Measurements from ENCODE around the gene CCHCR1. TPM values are rescaled to one million over a fixed set of nuclear protein-coding genes. Genes with fewer than 3 reads are reported as not detected.
"Not testable (repeated sequence)": the region's sequence is repeated elsewhere in the genome, so short reads cannot be mapped to it uniquely, and the experiment has no call there.

The CCHCR1 gene
- total and polyA plus RNA-seq, 2 of the 13 experiments (the other 11 are each of a cell fraction or from before 2014, with no cell fraction given) = 14.6 to 28.2 TPM

DNA sequence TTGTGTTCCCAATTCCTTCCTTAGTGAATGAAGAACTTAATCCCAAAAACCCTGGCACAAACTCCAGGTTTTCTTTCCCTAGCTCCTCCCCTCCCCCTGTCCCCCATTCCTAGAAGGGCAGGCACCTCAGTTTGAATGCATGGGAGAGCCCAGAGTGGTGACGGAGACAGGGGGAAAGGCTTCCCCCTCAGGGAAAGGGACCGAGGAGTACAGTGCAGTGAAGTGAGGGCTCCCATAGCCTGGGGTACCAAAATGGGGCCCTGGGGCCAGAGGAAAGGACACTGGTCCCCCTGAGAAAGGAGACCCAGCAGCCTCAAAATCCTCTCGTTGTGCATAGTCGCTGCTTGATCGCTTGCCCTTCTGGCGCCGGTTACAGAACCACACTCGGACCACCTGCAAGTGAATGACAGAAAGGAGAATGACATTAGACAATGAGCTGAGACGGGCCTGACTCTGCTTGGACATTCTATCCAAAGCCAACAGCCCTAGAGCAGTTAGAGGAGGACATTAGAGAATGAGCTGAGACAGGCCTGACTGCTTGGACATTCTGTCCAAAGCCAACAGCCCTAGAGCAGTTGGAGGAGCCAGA lies 7.0 kb upstream of the CCHCR1 start:
- CTCF ChIA-PET (ENCODE audit: low intra/inter-chr PET ratio, low total read pairs); H3K36me3 ChIP-seq (replicated peaks in 1 of 2; ENCODE audit: control insufficient read depth in 1 of 2, insufficient read depth in 2 of 2, low read length in 2 of 2); BruUV-seq (replicated peaks): not testable (repeated sequence)

DNA sequence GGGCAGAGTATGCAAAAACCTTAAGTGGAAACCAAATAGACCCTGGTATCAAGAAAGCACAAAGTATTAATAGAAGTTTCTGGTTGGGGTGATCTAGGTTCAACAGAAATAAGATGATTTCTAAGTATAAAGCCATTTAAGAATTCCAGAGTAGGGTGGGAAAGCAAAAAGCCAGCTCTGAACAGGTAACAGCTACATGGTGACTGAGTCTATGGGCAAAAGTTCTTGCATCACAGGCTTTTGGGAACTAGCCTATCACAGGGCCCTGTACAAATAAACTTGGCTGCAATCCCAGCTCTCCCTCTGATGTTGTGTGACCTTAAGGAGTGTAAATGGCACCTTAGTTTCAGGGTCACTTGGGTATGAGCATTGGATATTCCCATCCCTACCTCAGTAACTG lies 6.3 kb upstream of the CCHCR1 start:
- ChIA-PET POLR2A (no interaction called here), CTCF (ENCODE audit: low intra/inter-chr PET ratio, low total read pairs) (no interaction called here)
- ATAC-seq (no peak), FAIRE-seq (no peak), DNase-seq (ENCODE audit: low spot score) (no peak)
- no peak overlapping the region for H3K4me3 ChIP-seq (replicated peaks in 1 of 3; ENCODE audit: insufficient read depth in 1 of 3, low read depth in 2 of 3, low read length in 3 of 3)
- no peak overlapping the region for H3K27ac ChIP-seq (ENCODE audit: extremely low read length, insufficient read depth, low read length)
- peaks cover 18% of the 10 kb centered on the region for H3K4me1 ChIP-seq (ENCODE audit: insufficient read depth, low read length)
- no peak overlapping the region for H3K4me2 ChIP-seq (ENCODE audit: low read depth, low read length)
- TF ChIP-seq CEBPB (IDR thresholded peaks at IDR 0.05; ENCODE audit: borderline replicate concordance, low read depth, low read length) (peak; percentile 1; the same call in 1 of the 2 replicates), EEA1 (CRISPR knock-in tag; IDR thresholded peaks at IDR 0.05; ENCODE audit: borderline replicate concordance) (no peak)
- no peaks in the 10 kb centered on the region for H4K20me1 ChIP-seq (ENCODE audit: insufficient read depth, low read length)
- H3K79me2 ChIP-seq (ENCODE audit: insufficient read depth, low read length) = no peaks in the 10 kb centered on the region
- no peaks in the 10 kb centered on the region for H3K9me3 ChIP-seq (ENCODE audit: low read length)
- BruUV-seq (replicated peaks) = no TSS peak
- intact Hi-C loops (cut with micrococcal nuclease; ENCODE audit: unreplicated experiment) (no loop called here), in situ Hi-C loops (cut with HindIII; ENCODE audit: extremely low pct_ligation_motif_present, low pct_unique_long_range_greater_than_20kb) (no loop called here)
- peaks cover 6 to 8% of the 10 kb centered on the region in 2 experiments; a peak in 2 of 5 replicates for H3K36me3 ChIP-seq (replicated peaks in 1 of 2; ENCODE audit: control insufficient read depth in 1 of 2, insufficient read depth in 2 of 2, low read length in 2 of 2)
- H3K27me3 ChIP-seq (ENCODE audit: control insufficient read depth in 1 of 2, insufficient read depth in 2 of 2, low read length in 2 of 2) = no peaks in the 10 kb centered on the region
- no peak overlapping the region for H2AFZ ChIP-seq (ENCODE audit: low read length)
- H3K9ac ChIP-seq (ENCODE audit: insufficient read depth, low read depth, low read length) = no peak overlapping the region

More for the DNA sequence above, 7.0 kb upstream of the CCHCR1 start:
- H3K27me3 ChIP-seq (ENCODE audit: control insufficient read depth in 1 of 2, insufficient read depth in 2 of 2, low read length in 2 of 2); H4K20me1 ChIP-seq (ENCODE audit: insufficient read depth, low read length); FAIRE-seq; H3K4me3 ChIP-seq (replicated peaks in 1 of 3; ENCODE audit: insufficient read depth in 1 of 3, low read depth in 2 of 3, low read length in 3 of 3); H3K9ac ChIP-seq (ENCODE audit: insufficient read depth, low read depth, low read length); H3K79me2 ChIP-seq (ENCODE audit: insufficient read depth, low read length); H3K4me2 ChIP-seq (ENCODE audit: low read depth, low read length); in situ Hi-C loops (cut with HindIII; ENCODE audit: extremely low pct_ligation_motif_present, low pct_unique_long_range_greater_than_20kb); H3K27ac ChIP-seq (ENCODE audit: extremely low read length, insufficient read depth, low read length); ATAC-seq; H3K9me3 ChIP-seq (ENCODE audit: low read length); DNase-seq (ENCODE audit: low spot score); intact Hi-C loops (cut with micrococcal nuclease; ENCODE audit: unreplicated experiment); H2AFZ ChIP-seq (ENCODE audit: low read length); POLR2A ChIA-PET: not testable (repeated sequence)
- 95% methylated on average over 9 of the region's 9 CpGs for WGBS (ENCODE audit: low lambda C conversion rate)
- H3K4me1 ChIP-seq (ENCODE audit: insufficient read depth, low read length) = peaks cover 11% of the 10 kb centered on the region

Data from HepG2 (cell line).